Activated CD4-positive, alpha-beta T cell treated with anti-CD3 and anti-CD28 coated beads, Interleukin-2, amount 50 U/mL, for 16 hours (primary cell): ENCODE measurements around the gene CHMP4B.

Experiments
- DNase-seq: peaks from one replicate; pipeline ENCODE4 v3.0.0-alpha.2; 2020

The CHMP4B gene

GRCh38 chr20:33866398-33867100 is 55.4 kb downstream of the CHMP4B start:
- DNase-seq, result no peak

- DNase-seq, result no peak
These were observed 56.9 kb downstream of the CHMP4B start for GRCh38 chr20:33868042-33868441.

GRCh38 chr20:33868595-33868994 is 57.4 kb downstream of the CHMP4B start:
- DNase-seq, result no peak

GRCh38 chr20:33869283-33869682 is 58.1 kb downstream of the CHMP4B start:
- DNase-seq, result no peak

GRCh38 chr20:33871362-33871761 is 60.2 kb downstream of the CHMP4B start:
- DNase-seq, result no peak

- no peak for DNase-seq
These were observed 63.0 kb downstream of the CHMP4B start for GRCh38 chr20:33874129-33874528.

- no peak for DNase-seq
These were observed 63.9 kb downstream of the CHMP4B start for GRCh38 chr20:33875055-33875454.

- DNase-seq, result no peak
These were observed 64.4 kb downstream of the CHMP4B start for GRCh38 chr20:33875534-33876026.

GRCh38 chr20:33878583-33878982 is 67.4 kb downstream of the CHMP4B start:
- DNase-seq, result no peak

- no peak for DNase-seq
These were observed 69.2 kb downstream of the CHMP4B start for GRCh38 chr20:33880396-33880795.

- DNase-seq, result no peak
These were observed 70.8 kb downstream of the CHMP4B start for GRCh38 chr20:33881989-33882388.

- no peak for DNase-seq
These were observed 71.3 kb downstream of the CHMP4B start for GRCh38 chr20:33882481-33882880.

GRCh38 chr20:33883164-33883563 is 72.0 kb downstream of the CHMP4B start:
- DNase-seq, result no peak

- DNase-seq, result no peak
These were observed 73.5 kb downstream of the CHMP4B start for GRCh38 chr20:33884633-33885032.

GRCh38 chr20:33889312-33889711 is 78.2 kb downstream of the CHMP4B start:
- no peak for DNase-seq

GRCh38 chr20:33890557-33890956 is 79.4 kb downstream of the CHMP4B start:
- DNase-seq, result no peak

- DNase-seq, result no peak
These were observed 82.2 kb downstream of the CHMP4B start for GRCh38 chr20:33893314-33893713.

GRCh38 chr20:33894798-33895197 is 83.7 kb downstream of the CHMP4B start:
- no peak for DNase-seq

GRCh38 chr20:33896509-33896908 is 85.4 kb downstream of the CHMP4B start:
- DNase-seq, result no peak

- DNase-seq, result no peak
These were observed 86.3 kb downstream of the CHMP4B start for GRCh38 chr20:33897313-33897912.

GRCh38 chr20:33899106-33899505 is 88.0 kb downstream of the CHMP4B start:
- DNase-seq, result no peak

GRCh38 chr20:33900521-33901131 is 89.5 kb downstream of the CHMP4B start:
- DNase-seq, result no peak

- DNase-seq, result no peak
These were observed 90.0 kb downstream of the CHMP4B start for GRCh38 chr20:33901132-33901523.

- DNase-seq, result no peak
These were observed 90.9 kb downstream of the CHMP4B start for GRCh38 chr20:33902011-33902410.
